HepG2 (cell line): ENCODE measurements around the gene WDR27.

ENCODE experiments used
- EZH2 ChIP-seq: conservative IDR thresholded peaks from 2 replicates; pipeline ENCODE4 v1.6.1; 2012; ENCODE audit warnings: mild to moderate bottlenecking, low read depth, low read length, moderate library complexity
- NFE2L2 ChIP-seq: fragments of 150-350 bp; IDR thresholded peaks from 2 replicates; pipeline ENCODE4 v1.6.1; 2014; ENCODE audit warnings: low read length
- ZFP91 ChIP-seq: sonication (generic); formaldehyde crosslinking; IDR thresholded peaks from 2 replicates; pipeline ENCODE4 v1.9.0; 2022; ENCODE audit warnings: missing genetic modification reagents, mild to moderate bottlenecking, borderline replicate concordance

- TF ChIP-seq NFE2L2 (no peak), ZFP91 (CRISPR knock-in tag) (no peak), EZH2 (no peak)
Measured at GRCh38 chr6:169669889-169670288, 31.9 kb downstream of the WDR27 start.
